Fibroblast of villous mesenchyme (primary cell): ENCODE results near the gene TMEM120B. TPM values are rescaled to one million over a fixed set of nuclear protein-coding genes. Genes with fewer than 3 reads are reported as not detected.

ENCODE experiments used
- DNase-seq: peaks from one replicate; pipeline ENCODE4 v3.0.0-alpha.2; 2010; ENCODE audit warnings: low read depth
- H3K4me3 ChIP-seq: 2 replicates; pipeline ENCODE4 v1.5.1; 2011; ENCODE audit warnings: low read depth, mild to moderate bottlenecking, low read length
- total RNA-seq: library from RNA; depleted of rRNA; stranded (reverse); fragments of >200 nt; gene quantifications from 2 replicates; pipeline ENCODE4 v1.2.3, GENCODE V29; 2012
- TF ChIP-seq, protein P1 (sequence below): IDR thresholded peaks from 2 replicates; pipeline ENCODE4 v1.5.1; 2012; ENCODE audit warnings: low read depth, mild to moderate bottlenecking, low read length; ENCODE audit not compliant: insufficient read depth

The TMEM120B gene
- total RNA-seq, 1 donor: 16.4 TPM

DNA sequence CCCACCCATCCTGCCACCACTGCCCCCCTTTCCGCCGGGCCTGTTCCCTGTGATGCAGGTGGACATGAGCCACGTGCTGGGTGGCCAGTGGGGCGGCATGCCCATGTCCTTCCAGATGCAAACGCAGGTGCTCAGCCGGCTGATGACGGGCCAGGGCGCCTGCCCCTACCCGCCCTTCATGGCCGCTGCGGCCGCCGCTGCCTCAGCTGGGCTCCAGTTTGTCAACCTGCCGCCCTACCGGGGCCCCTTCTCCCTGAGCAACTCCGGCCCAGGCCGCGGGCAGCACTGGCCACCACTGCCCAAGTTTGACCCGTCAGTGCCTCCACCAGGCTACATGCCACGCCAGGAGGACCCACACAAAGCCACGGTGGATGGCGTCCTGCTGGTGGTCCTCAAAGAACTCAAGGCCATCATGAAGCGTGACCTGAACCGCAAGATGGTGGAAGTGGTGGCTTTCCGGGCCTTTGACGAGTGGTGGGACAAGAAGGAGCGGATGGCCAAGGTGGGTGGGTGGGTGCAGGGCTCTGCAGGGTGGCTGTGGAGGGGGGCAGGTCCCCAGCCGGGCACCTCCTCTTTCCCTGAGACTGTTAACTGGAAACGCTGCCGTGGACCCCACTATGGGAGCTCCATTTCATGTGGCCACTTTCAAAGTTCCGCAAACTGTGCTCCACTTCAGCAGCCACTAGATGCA is 102.0 kb downstream of the TMEM120B start:
- H3K4me3 ChIP-seq: no peak overlapping the region
- no peak for DNase-seq
- TF ChIP-seq, protein P1, sequence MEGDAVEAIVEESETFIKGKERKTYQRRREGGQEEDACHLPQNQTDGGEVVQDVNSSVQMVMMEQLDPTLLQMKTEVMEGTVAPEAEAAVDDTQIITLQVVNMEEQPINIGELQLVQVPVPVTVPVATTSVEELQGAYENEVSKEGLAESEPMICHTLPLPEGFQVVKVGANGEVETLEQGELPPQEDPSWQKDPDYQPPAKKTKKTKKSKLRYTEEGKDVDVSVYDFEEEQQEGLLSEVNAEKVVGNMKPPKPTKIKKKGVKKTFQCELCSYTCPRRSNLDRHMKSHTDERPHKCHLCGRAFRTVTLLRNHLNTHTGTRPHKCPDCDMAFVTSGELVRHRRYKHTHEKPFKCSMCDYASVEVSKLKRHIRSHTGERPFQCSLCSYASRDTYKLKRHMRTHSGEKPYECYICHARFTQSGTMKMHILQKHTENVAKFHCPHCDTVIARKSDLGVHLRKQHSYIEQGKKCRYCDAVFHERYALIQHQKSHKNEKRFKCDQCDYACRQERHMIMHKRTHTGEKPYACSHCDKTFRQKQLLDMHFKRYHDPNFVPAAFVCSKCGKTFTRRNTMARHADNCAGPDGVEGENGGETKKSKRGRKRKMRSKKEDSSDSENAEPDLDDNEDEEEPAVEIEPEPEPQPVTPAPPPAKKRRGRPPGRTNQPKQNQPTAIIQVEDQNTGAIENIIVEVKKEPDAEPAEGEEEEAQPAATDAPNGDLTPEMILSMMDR: no peak

DNA sequence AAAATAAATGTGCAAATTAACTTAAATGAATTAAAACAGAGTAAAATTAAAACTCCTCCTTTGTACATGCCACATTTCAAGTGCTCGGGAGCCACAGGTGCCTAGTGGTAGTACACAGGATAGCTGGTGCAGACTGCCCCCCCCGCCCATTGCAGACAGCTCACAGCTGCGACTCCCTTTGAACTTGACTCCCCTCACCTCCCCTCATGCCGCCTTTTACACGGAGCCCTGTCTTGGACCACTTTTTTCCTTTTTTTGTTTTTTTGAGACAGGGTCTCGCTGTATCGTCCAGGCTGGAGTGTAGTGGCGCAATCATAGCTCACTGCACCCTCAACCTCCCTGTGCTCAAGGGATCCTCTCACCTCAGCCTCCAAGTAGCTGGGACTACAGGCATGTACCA is 102.7 kb downstream of the TMEM120B start:
- TF ChIP-seq, protein P1: no peak
- no peak for DNase-seq
- no peak overlapping the region for H3K4me3 ChIP-seq

DNA sequence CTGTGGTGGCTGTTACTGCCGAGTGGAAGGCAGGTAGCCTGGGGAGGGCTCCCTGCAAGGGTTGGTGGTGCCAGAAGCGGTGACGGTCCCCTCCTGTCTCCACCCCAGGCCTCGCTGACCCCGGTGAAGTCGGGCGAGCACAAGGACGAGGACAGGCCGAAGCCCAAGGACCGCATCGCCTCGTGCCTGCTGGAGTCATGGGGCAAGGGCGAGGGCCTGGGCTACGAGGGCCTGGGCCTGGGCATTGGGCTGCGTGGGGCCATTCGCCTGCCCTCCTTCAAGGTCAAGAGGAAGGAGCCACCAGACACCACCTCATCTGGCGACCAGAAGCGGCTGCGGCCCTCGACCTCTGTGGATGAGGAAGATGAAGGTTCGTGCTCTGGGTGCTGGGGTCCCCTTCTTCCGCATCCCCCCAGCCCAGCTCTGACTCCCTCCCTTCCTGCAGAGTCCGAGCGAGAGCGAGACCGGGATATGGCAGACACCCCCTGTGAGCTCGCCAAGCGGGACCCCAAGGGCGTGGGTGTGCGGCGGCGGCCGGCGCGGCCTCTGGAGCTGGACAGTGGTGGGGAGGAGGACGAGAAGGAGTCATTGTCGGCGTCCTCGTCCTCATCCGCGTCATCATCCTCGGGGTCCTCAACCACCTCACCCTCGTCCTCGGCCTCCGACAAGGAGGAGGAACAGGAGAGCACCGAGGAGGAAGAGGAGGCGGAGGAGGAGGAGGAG is 104.5 kb downstream of the TMEM120B start:
- TF ChIP-seq, protein P1: no peak
- no peak overlapping the region for H3K4me3 ChIP-seq
- DNase-seq: no peak

DNA sequence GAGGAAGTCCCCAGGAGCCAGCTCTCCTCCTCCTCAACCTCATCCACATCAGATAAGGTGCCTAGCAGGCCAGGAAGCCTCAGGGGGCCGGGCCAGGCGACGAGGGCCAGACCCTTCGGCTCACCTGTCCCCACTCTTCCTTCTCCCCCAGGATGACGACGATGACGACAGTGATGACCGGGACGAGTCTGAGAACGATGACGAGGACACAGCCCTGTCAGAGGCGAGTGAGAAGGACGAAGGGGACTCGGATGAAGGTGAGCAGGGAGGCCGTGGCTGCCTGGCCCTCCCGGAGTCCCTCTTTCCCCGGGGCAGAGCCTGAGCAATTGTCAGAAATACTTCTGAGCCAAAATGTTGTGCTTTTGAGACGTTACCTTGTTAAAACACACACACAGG is 105.1 kb downstream of the TMEM120B start:
- H3K4me3 ChIP-seq: no peak overlapping the region
- DNase-seq: no peak
- TF ChIP-seq, protein P1: no peak

DNA sequence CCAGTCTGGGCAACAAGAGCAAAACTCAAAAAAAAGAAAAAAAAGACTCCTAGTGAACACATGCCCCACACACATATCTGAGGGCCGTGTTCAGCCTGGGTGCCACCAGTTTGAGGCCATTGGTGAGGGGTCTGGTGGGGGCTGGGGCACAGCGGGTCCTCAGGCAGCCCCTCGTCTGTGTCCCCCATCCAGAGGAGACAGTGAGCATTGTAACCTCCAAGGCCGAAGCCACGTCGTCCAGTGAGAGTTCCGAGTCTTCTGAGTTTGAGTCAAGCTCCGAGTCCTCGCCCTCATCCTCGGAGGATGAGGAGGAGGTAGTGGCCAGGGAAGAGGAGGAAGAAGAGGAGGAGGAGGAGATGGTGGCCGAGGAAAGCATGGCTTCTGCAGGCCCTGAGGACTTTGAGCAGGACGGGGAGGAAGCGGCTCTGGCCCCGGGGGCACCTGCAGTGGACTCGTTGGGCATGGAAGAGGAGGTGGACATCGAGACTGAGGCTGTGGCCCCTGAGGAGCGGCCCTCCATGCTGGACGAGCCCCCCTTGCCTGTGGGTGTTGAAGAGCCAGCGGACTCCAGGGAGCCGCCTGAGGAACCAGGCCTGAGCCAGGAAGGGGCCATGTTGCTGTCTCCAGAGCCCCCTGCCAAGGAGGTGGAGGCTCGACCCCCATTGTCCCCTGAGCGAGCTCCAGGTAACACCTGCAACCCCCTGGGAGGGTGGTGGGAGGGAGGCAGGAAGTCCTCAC is 106.8 kb downstream of the TMEM120B start:
- no peak overlapping the region for H3K4me3 ChIP-seq
- DNase-seq: no peak
- TF ChIP-seq, protein P1: no peak

DNA sequence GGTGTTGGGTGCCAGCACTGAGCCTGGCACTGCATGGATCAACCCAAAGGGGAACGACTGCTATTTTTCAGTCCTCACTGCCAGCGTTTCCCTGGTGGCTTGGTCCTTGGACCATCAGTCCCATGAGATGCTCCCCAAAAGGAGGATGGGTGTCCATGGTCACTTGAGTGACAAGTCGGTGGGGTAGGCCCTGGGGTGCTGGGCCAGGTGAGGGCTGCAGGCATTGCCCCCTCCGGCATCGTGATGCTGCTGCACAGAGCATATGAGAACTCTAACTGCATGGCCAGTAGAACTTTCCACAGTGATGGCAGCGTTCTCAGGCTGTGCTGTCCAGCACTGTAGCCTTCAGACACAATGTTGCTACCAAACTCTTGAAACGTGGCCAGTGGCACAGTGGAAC is 107.5 kb downstream of the TMEM120B start:
- no peak for DNase-seq
- H3K4me3 ChIP-seq: no peak overlapping the region
- TF ChIP-seq, protein P1: no peak
